ENCODE measurements around the gene HOXB9. TPM values are rescaled to one million over a fixed set of nuclear protein-coding genes. Genes with fewer than 3 reads are reported as not detected.

HOXB9 gene
- total RNA-seq, 1 donor from 2014 or later: not detected

GRCh38 chr17:48623583-48623982 lies 2.6 kb downstream of the HOXB9 start:
- Histone ChIP-seq H3K27me3 (peaks cover 29% of the 10 kb centered on the region), H3K4me3 (no peak overlapping the region), H3K9me3 (no peaks in the 10 kb centered on the region), H3K36me3 (no peaks in the 10 kb centered on the region), H3K4me1 (peaks cover 15 to 21% of the 10 kb centered on the region in 2 donors), H3K27ac (no peak overlapping the region)
- TF ChIP-seq CTCF (IDR thresholded peaks at IDR 0.05): no peak
- intact Hi-C loops (cut with DNase I): no loop called here
- DNase-seq (ENCODE audit: low spot score in 2 of 2): no peak

GRCh38 chr17:48622857-48623256 lies 3.3 kb downstream of the HOXB9 start:
- H3K27me3 ChIP-seq: peaks cover 34% of the 10 kb centered on the region

GRCh38 chr17:48621410-48622392 lies 4.5 kb downstream of the HOXB9 start:
- Histone ChIP-seq H3K4me3 (no peak overlapping the region), H3K36me3 (no peaks in the 10 kb centered on the region), H3K9me3 (no peaks in the 10 kb centered on the region), H3K4me1 (peaks cover 19 to 27% of the 10 kb centered on the region in 2 donors), H3K27ac (no peak overlapping the region), H3K27me3 (peaks cover 32% of the 10 kb centered on the region)
- DNase-seq (ENCODE audit: low spot score in 2 of 2): no peak
- intact Hi-C loops (cut with DNase I): no loop called here
- no peak for TF ChIP-seq CTCF (IDR thresholded peaks at IDR 0.05)

More at GRCh38 chr17:48622857-48623256, 3.3 kb downstream of the HOXB9 start:
- no peak for DNase-seq (ENCODE audit: low spot score in 2 of 2)
- no peak overlapping the region for H3K27ac ChIP-seq
- TF ChIP-seq CTCF (IDR thresholded peaks at IDR 0.05): no peak
- no peak overlapping the region for H3K4me3 ChIP-seq
- intact Hi-C loops (cut with DNase I): no loop called here
- H3K4me1 ChIP-seq: peaks cover 18 to 26% of the 10 kb centered on the region in 2 donors
- H3K36me3 ChIP-seq: no peaks in the 10 kb centered on the region
- no peaks in the 10 kb centered on the region for H3K9me3 ChIP-seq

- DNase-seq (ENCODE audit: low spot score in 2 of 2): no peak
- intact Hi-C loops (cut with DNase I): no loop called here
- H3K27ac ChIP-seq: no peak overlapping the region
- no peaks in the 10 kb centered on the region for H3K36me3 ChIP-seq
- H3K4me3 ChIP-seq: no peak overlapping the region
- no peaks in the 10 kb centered on the region for H3K9me3 ChIP-seq
- peaks cover 10 to 16% of the 10 kb centered on the region in 2 donors for H3K4me1 ChIP-seq
- H3K27me3 ChIP-seq: peaks cover 31% of the 10 kb centered on the region
- TF ChIP-seq CTCF (IDR thresholded peaks at IDR 0.05): no peak
These were observed 5.6 kb downstream of the HOXB9 start for GRCh38 chr17:48620461-48621139.

GRCh38 chr17:48619826-48620449 lies 6.2 kb downstream of the HOXB9 start:
- DNase-seq (ENCODE audit: low spot score in 2 of 2): no peak
- intact Hi-C loops (cut with DNase I): loop anchor here (2.0 kb wide), 2 partner anchors 269 to 285 kb away; no protein-coding TSS in a partner anchor
- Histone ChIP-seq H3K27me3 (peaks cover 26% of the 10 kb centered on the region), H3K4me1 (peaks cover 5 to 11% of the 10 kb centered on the region in 2 donors), H3K4me3 (no peak overlapping the region), H3K9me3 (no peaks in the 10 kb centered on the region), H3K27ac (no peak overlapping the region), H3K36me3 (no peaks in the 10 kb centered on the region)
- TF ChIP-seq CTCF (IDR thresholded peaks at IDR 0.05): no peak

Measured in ascending aorta (tissue), 2 donors.